PC-3 (cell line): ENCODE measurements around the gene SH3GL3.

Experiments
- EZH2phosphoT487 ChIP-seq: fragments of 300-600 bp; sonication (generic); IDR thresholded peaks from 2 replicates; pipeline ENCODE4 v1.6.1; 2018; ENCODE audit warnings: mild to moderate bottlenecking, antibody characterized with exemption, low read length, borderline replicate concordance
- TF ChIP-seq, protein P1 (sequence below): fragments of 300-600 bp; sonication (generic); conservative IDR thresholded peaks from 2 replicates; pipeline ENCODE4 v1.5.1; 2017; ENCODE audit warnings: antibody characterized with exemption, low read depth, mild to moderate bottlenecking, low read length

DNA sequence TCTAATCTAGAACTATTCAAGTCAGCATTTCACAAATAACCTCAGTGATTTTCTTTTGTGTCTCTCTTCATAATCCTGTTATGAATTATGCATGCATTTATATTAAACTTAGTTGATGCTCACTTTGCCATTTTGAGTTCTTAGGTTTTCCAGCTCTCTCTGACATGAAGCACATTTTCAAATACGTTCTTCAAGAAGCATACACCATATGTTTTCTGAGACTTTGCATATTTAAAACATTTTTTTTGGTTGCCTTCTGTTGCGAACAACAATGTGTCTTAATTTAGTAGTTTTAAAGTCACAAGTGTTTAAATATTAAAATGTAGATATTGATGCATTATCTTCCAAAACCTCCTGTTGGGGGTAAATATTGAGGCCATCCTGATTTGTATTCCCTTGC lies 37.5 kb downstream of the SH3GL3 start:
- TF ChIP-seq, protein P1, sequence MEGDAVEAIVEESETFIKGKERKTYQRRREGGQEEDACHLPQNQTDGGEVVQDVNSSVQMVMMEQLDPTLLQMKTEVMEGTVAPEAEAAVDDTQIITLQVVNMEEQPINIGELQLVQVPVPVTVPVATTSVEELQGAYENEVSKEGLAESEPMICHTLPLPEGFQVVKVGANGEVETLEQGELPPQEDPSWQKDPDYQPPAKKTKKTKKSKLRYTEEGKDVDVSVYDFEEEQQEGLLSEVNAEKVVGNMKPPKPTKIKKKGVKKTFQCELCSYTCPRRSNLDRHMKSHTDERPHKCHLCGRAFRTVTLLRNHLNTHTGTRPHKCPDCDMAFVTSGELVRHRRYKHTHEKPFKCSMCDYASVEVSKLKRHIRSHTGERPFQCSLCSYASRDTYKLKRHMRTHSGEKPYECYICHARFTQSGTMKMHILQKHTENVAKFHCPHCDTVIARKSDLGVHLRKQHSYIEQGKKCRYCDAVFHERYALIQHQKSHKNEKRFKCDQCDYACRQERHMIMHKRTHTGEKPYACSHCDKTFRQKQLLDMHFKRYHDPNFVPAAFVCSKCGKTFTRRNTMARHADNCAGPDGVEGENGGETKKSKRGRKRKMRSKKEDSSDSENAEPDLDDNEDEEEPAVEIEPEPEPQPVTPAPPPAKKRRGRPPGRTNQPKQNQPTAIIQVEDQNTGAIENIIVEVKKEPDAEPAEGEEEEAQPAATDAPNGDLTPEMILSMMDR, result no peak
- no peak for TF ChIP-seq EZH2phosphoT487
